K562 (cell line): ENCODE results near the gene SORCS2. TPM values are rescaled to one million over a fixed set of nuclear protein-coding genes. Genes with fewer than 3 reads are reported as not detected.
A peak's percentile ranks its signal among the peaks of the same experiment; 100 is the strongest.

Experiments used
- ATAC-seq: fragments of 200-7000 bp; cut with Tn5 transposase; 3 replicates; pipeline ENCODE4 v1.9.1; 2020; ENCODE audit warnings: moderate library complexity
- BruUV-seq: library from RNA; stranded (reverse); fragments of 400-500 nt; replicated peaks from 2 replicates; lab custom pipeline; 2021; lab: Mats Ljungman, UMichigan
- CTCF ChIA-PET: fragments of 300-600 bp; formaldehyde crosslinking; extraction: SDS; loops from one replicate; lab custom pipeline; 2021; ENCODE audit warnings: low intra/inter-chr PET ratio; lab: Yijun Ruan, JAX
- POLR2A ChIA-PET: fragments of 300-600, 350-650 bp; sonication (Branson Sonifier 250); formaldehyde crosslinking; extraction: SDS; loops from one replicate; lab custom pipeline; 2021; ENCODE audit warnings: antibody characterized with exemption, inconsistent platforms; lab: Yijun Ruan, JAX
- DNase-seq, 4 experiments: peaks; one replicate each; pipeline versions ENCODE4 v3.0.0 to v3.0.0-alpha.2; 2011 to 2018; ENCODE audit warnings: low spot score in 3 of 4, mixed read lengths in 3 of 4; ENCODE audit errors: extremely low read depth in 1 of 4
- FAIRE-seq: peaks from 2 replicates; lab custom pipeline; 2011; peaks lifted over from hg19 to GRCh38; lab: Jason Lieb, UNC
- H2AFZ ChIP-seq: 2 replicates; pipeline ENCODE4 v1.6.0; 2011; ENCODE audit warnings: low read depth, low read length, control low read depth, inconsistent platforms
- H3K27ac ChIP-seq: fragments of 200-600 bp; 3 replicates; pipeline ENCODE4 v1.8.0; 2011; ENCODE audit warnings: low read depth, mild to moderate bottlenecking, control low read depth, inconsistent platforms, low read length, moderate library complexity, mixed read lengths; ENCODE audit errors: extremely low read depth
- H3K27me3 ChIP-seq, 2 experiments: fragments of 300-600 bp in 1 of 2; 2 replicates in 1 of 2; 3 replicates in 1 of 2; pipeline versions ENCODE4 v1.6.0 to v1.8.0; 2011; ENCODE audit warnings: inconsistent platforms in 2 of 2, low read length in 2 of 2, mild to moderate bottlenecking in 1 of 2, mixed read lengths in 1 of 2, moderate library complexity in 1 of 2; ENCODE audit not compliant: control insufficient read depth in 2 of 2, insufficient read depth in 2 of 2
- H3K36me3 ChIP-seq: fragments of 300-600 bp; 3 replicates; pipeline ENCODE4 v1.8.0; 2011; ENCODE audit warnings: mild to moderate bottlenecking, low read length, inconsistent platforms; ENCODE audit not compliant: control insufficient read depth, insufficient read depth
- H3K4me1 ChIP-seq, 2 experiments: fragments of 200-600 bp in 1 of 2; replicated peaks in 1 of 2; 2 replicates in 1 of 2; 3 replicates in 1 of 2; pipeline versions ENCODE4 v1.5.1 to v1.8.0; 2011; ENCODE audit warnings: inconsistent platforms in 2 of 2, low read length in 2 of 2, mild to moderate bottlenecking in 1 of 2, mixed read lengths in 1 of 2, moderate library complexity in 1 of 2; ENCODE audit not compliant: control insufficient read depth in 2 of 2, insufficient read depth in 2 of 2
- H3K4me2 ChIP-seq: 2 replicates; pipeline ENCODE4 v1.6.1; 2011; ENCODE audit warnings: low read length, control low read depth, inconsistent platforms, mixed read lengths; ENCODE audit not compliant: insufficient read depth
- H3K4me3 ChIP-seq: fragments of 200-600 bp; sonication (generic), shearing (Covaris generic); 2 replicates; pipeline ENCODE4 v1.5.1; 2016; ENCODE audit warnings: control low read depth, inconsistent platforms
- H3K79me2 ChIP-seq: fragments of 200-600 bp; 3 replicates; pipeline ENCODE4 v1.8.0; 2011; ENCODE audit warnings: low read length, inconsistent platforms; ENCODE audit not compliant: control insufficient read depth, insufficient read depth
- H3K9ac ChIP-seq, 2 experiments: 2 replicates each; pipeline versions ENCODE4 v1.6.0 to v1.6.1; 2011; ENCODE audit warnings: low read depth in 2 of 2, low read length in 2 of 2, control low read depth in 1 of 2, inconsistent platforms in 1 of 2, mild to moderate bottlenecking in 1 of 2, mixed read lengths in 1 of 2; ENCODE audit not compliant: insufficient read depth in 1 of 2
- H3K9me1 ChIP-seq: one replicate; pipeline ENCODE4 v1.6.0; 2011; ENCODE audit warnings: inconsistent platforms, mild to moderate bottlenecking, low read length, moderate library complexity; ENCODE audit not compliant: control insufficient read depth, insufficient read depth
- H3K9me3 ChIP-seq: replicated peaks from 2 replicates; pipeline ENCODE4 v1.5.1; 2011; ENCODE audit warnings: low read depth, low read length, inconsistent platforms; ENCODE audit not compliant: control insufficient read depth, insufficient read depth
- H4K20me1 ChIP-seq: replicated peaks from 2 replicates; pipeline ENCODE4 v1.6.1; 2011; ENCODE audit warnings: low read length, inconsistent platforms, mixed read lengths; ENCODE audit not compliant: control insufficient read depth, insufficient read depth
- HNRNPH1 ChIP-seq: fragments of 200-400 bp; formaldehyde crosslinking; optimal IDR thresholded peaks from 2 replicates; pipeline ENCODE3; 2017; ENCODE audit warnings: low read depth, mild to moderate bottlenecking, low read length, moderate library complexity
- MAFF ChIP-seq: IDR thresholded peaks from 2 replicates; pipeline ENCODE4 v1.6.1; 2012; ENCODE audit warnings: low read length, improper control_type of control experiment
- MYNN ChIP-seq, 2 experiments: sonication (generic); formaldehyde crosslinking in 1 of 2; IDR thresholded peaks; 2 replicates each; pipeline versions ENCODE4 v1.5.0 to v1.6.1; 2016 to 2020; ENCODE audit warnings: antibody characterized with exemption in 1 of 2, missing genetic modification reagents in 1 of 2
- NELFE ChIP-seq: IDR thresholded peaks from 2 replicates; pipeline ENCODE4 v1.6.1; 2011; ENCODE audit warnings: mild to moderate bottlenecking; ENCODE audit not compliant: insufficient read depth, insufficient read length
- NFYB ChIP-seq: IDR thresholded peaks from 2 replicates; pipeline ENCODE4 v1.6.1; 2011; ENCODE audit warnings: mild to moderate bottlenecking, moderate library complexity; ENCODE audit not compliant: insufficient read length; ENCODE audit errors: extremely low read depth
- WGBS: fragments of 100-300 bp; shearing (Covaris generic); methylation state at CpG from one replicate; pipeline ENCODE4 v1.1.6; 2016; ENCODE audit warnings: low coverage, mixed read lengths; ENCODE audit not compliant: insufficient coverage; ENCODE audit errors: missing lambda C conversion rate; 5-methylcytosine and 5-hydroxymethylcytosine counted together
- in situ Hi-C: fragments of 300-500 bp; cut with MboI; formaldehyde crosslinking; loops from 4 replicates; pipeline ENCODE4 v1.15.0; 2018; ENCODE audit warnings: inconsistent platforms, mixed read lengths
- intact Hi-C: fragments of 100-400 bp; cut with micrococcal nuclease; formaldehyde crosslinking; loops from 2 replicates; pipeline ENCODE4 v1.14.2; 2022
- polyA plus RNA-seq, 8 experiments: library from polyadenylated mRNA; depleted of rRNA in 4 of 8; stranded (reverse) in 5 of 8; unstranded in 3 of 8; fragments of >200 nt; fragmentation: Nextera tagmentation in 2 of 8; fragmentation: Illumina TruSeq in 1 of 8; extraction: Ambion mirVana in 2 of 8; extraction: Trizol in 1 of 8; gene quantifications; 2 replicates each; pipeline versions ENCODE4 v1.2.1 to v1.2.3, GENCODE V29; 2011 to 2014; ENCODE audit warnings: inconsistent platforms in 1 of 8, missing spikeins in 1 of 8
- total RNA-seq, 7 experiments: library from RNA; depleted of rRNA in 6 of 7; stranded (reverse); fragments of >200 nt in 6 of 7; fragmentation: Illumina TruSeq in 2 of 7; extraction: Trizol in 2 of 7; gene quantifications; 2 replicates each; pipeline versions ENCODE4 v1.2.1 to v1.2.3, GENCODE V29; 2011 to 2021; ENCODE audit warnings: low replicate concordance in 1 of 7
- TF ChIP-seq, protein P1 (sequence below): sonication (generic); formaldehyde crosslinking; IDR thresholded peaks from 2 replicates; pipeline ENCODE4 v1.8.1; 2023; ENCODE audit warnings: mild to moderate bottlenecking, missing genetic modification reagents

SORCS2 gene
- total and polyA plus RNA-seq, 9 of the 15 experiments (the other 6 are each of a cell fraction or from before 2014, with no cell fraction given) = not detected

DNA sequence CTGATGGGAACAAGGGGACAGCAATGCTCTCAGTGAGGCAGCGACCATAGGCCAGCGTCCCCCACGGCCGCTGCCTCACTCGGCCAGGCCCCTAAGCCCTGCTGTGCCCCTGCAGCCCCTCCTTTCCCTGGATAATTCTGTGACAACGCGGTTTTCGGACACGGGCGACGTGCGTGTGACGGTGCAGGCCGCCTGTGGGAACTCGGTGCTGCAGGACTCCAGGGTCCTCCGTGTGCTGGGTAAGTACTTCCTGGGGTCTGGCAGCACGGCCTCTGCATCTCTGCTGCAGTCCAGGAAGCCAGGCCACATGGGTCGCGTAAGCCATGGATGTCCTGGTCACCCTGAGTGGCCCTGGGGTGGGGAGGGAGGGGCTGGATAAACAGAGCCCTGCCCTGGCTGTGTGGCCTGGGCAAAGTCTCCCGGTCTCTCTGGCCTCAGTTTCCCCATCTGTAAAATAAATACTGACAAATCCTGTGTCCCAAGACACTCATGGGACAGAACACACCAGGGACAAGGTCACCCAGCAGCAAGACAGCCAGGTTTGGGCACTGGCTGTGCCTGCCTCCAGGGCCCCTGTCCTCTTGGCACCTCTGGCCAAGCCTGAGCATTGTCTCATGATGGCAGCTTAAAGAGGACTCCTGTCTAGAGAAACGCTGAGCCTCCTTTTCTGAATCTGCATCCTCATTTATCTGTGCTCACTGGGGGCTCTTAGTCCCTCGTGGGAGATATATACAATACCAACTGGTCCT is 534.5 kb downstream of the SORCS2 start (continued):
- TF ChIP-seq, protein P1, sequence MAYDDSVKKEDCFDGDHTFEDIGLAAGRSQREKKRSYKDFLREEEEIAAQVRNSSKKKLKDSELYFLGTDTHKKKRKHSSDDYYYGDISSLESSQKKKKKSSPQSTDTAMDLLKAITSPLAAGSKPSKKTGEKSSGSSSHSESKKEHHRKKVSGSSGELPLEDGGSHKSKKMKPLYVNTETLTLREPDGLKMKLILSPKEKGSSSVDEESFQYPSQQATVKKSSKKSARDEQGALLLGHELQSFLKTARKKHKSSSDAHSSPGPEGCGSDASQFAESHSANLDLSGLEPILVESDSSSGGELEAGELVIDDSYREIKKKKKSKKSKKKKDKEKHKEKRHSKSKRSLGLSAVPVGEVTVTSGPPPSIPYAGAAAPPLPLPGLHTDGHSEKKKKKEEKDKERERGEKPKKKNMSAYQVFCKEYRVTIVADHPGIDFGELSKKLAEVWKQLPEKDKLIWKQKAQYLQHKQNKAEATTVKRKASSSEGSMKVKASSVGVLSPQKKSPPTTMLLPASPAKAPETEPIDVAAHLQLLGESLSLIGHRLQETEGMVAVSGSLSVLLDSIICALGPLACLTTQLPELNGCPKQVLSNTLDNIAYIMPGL (CRISPR knock-in tag) = no peak
- TF ChIP-seq NFYB = no peak
- TF ChIP-seq MAFF = no peak
- TF ChIP-seq HNRNPH1 = no peak
- TF ChIP-seq, all 486 proteins: peak for 0

DNA sequence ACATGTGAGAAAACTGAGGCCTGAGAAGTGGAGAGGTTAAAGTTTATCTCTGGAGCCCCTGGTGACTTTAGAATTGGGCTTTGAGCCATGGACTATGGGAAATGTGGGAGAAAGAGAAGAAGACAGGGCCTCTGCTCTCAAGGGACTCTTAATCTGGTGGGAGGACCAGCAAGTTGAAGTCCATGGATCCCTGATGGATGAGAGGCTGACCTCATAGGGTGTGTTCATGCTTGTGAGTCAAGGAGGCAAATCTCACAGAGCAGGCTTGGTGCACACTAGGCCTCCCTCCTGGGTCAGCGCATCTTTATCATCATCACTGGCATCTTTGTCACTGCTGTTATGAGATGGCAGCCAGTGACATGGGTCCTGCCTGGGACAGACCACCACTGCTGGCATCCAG is 535.4 kb downstream of the SORCS2 start:
- DNase-seq (no peak), FAIRE-seq (no peak), ATAC-seq (no peak)
- H3K27ac ChIP-seq = no peak overlapping the region
- intact Hi-C loops = no loop called here
- no peaks in the 10 kb centered on the region for H3K9me3 ChIP-seq
- no peak overlapping the region for H3K4me2 ChIP-seq
- no peaks in the 10 kb centered on the region for H3K9me1 ChIP-seq
- POLR2A ChIA-PET = no interaction called here
- H3K4me3 ChIP-seq = no peak overlapping the region
- WGBS = 0% methylated on average over 1 of the region's 1 CpG
- TF ChIP-seq NELFE = no peak
- TF ChIP-seq MYNN (IDR thresholded peaks at IDR 0.05) = peak; percentile 94
- peak; percentile 76 for TF ChIP-seq MYNN (CRISPR knock-in tag; IDR thresholded peaks at IDR 0.05)
- peaks cover 11% of the 10 kb centered on the region; the same call in 1 of the 2 replicates for H4K20me1 ChIP-seq
- CTCF ChIA-PET = no interaction called here
- in situ Hi-C loops = no loop called here
- no peak overlapping the region for H2AFZ ChIP-seq
- H3K9ac ChIP-seq = no peak overlapping the region
- peaks cover 0 to 3% of the 10 kb centered on the region in 2 experiments; a peak in 1 of 5 replicates for H3K4me1 ChIP-seq
- H3K27me3 ChIP-seq = peaks cover 6 to 22% of the 10 kb centered on the region in 2 experiments; a peak in 2 of 5 replicates
- no peaks in the 10 kb centered on the region for H3K36me3 ChIP-seq
- no TSS peak for BruUV-seq
- no peaks in the 10 kb centered on the region for H3K79me2 ChIP-seq
